SHP77 treated with DMSO at 0.1 percent for 48 hours (cell line): ENCODE results near the gene DAO.

Experiments used
- DNase-seq: peaks from one replicate; lab custom pipeline; 2025; lab: John Stamatoyannopoulos, UW

Gene DAO

GRCh38 chr12:108918960-108919642 lies 39.2 kb downstream of the DAO start:
- no peak for DNase-seq

DNA sequence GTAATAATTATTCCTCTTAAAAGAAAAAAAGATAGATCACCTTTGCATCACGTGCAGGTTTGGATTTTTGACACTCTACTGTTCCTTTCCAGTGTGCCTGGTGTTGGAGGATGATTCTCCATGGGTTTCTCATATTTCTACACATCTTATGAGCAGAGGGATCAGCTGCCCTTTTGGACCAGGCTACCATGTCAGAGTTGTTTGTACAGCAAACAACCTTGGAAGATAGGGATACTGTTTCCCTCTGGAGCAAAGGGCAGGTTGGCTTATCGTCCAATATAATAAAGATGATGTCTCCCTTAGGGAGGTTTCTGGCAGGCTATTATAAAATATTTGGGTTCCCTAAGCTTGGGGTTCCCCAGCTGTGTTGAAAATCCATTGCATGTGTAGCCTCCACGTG lies 42.1 kb downstream of the DAO start:
- DNase-seq: no peak

- DNase-seq: no peak
Measured at GRCh38 chr12:108922918-108923317, 43.0 kb downstream of the DAO start.

DNA sequence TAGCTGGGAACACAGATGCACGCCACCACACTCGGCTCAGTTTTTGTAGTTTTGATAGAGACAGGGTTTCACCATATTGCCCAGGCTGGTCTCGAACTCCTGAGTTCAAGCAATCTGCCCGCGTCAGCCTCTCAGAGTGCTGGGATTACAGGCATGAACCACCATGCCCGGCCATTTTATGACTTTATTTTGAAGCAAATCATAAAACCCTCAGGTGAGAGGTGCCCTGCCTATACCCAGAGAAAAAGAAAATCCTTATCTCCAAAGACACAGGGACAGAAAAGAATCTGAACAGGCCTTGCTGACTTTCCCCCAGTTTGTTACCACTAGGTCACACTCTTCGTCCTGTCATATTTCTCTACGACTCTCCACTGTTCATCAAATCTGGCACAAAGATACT lies 48.8 kb downstream of the DAO start:
- DNase-seq: no peak

GRCh38 chr12:108930155-108930554 lies 50.3 kb downstream of the DAO start:
- DNase-seq: no peak

- DNase-seq: no peak
Measured at GRCh38 chr12:108930756-108931155, 50.9 kb downstream of the DAO start.

- no peak for DNase-seq
Measured at GRCh38 chr12:108933949-108934348, 54.1 kb downstream of the DAO start.

- DNase-seq: no peak
Measured at GRCh38 chr12:108935159-108935763, 55.4 kb downstream of the DAO start.

DNA sequence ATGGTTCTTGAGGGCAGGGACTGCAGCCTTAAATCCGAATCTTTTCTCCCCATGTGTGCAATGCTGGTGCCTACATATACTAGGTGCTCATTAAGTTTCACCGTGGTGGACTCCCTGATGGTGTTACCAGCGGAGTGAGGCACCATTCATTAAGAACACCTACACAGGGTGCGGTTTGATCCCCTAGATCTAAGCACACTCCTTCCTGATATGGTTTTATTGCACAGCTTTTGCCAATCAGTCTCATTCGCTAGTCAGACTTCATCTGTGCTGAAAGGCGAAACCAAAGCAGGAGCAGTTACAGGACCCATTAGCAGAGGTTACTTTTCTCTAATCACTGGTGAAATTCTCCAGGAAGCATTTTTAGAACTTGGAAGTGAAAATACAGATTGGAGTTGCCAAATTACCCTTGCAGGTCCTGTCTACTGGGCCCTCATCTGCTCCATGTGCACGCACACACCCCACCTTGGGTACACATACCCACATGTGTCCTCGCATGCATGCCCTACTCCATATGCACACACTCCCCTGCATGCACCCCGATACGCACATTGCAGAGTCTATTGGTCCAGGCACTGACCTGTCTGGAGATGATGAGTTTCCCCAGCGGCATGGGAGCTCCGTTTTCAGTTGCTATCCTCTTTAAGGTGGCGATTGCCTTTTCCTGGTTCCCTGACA lies 58.5 kb downstream of the DAO start:
- no peak for DNase-seq

DNA sequence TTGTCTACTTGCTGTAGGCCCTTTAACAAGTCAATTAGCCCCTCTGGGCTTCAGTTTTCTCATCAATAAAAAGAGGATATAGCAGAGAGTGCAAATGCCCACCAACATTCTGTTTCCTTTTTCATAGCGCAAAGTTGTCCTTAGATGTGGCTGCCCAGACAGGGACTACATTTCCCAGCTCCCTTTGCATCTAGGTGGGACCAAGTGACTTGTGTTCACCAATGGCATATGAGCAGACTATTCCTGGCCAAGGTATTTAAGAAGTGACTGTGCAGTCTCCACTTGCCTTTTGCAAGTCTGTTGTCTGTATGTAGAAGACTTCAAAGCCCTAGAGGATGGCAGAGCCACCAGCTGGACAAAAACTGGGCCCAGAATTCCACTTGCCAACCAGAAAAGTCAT lies 59.7 kb downstream of the DAO start:
- no peak for DNase-seq

DNA sequence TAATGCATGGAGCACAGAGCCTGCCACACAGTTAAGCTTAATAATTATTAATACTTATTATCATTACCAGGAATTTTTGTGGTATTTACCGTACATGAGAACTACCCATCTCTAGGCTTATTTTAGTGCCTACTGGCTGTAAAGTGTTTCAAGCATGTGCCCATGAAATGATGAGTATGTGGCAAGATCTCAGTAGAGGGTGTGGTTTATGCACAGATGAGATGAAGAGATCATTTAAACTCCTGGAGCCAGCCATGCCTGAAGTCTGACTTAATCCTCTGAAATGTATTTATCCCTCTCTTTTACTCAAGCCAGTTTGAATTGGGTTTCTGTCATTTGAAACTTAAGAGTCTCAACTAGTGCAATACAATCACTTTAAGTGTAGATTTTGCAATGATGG lies 60.2 kb downstream of the DAO start:
- DNase-seq: no peak

DNA sequence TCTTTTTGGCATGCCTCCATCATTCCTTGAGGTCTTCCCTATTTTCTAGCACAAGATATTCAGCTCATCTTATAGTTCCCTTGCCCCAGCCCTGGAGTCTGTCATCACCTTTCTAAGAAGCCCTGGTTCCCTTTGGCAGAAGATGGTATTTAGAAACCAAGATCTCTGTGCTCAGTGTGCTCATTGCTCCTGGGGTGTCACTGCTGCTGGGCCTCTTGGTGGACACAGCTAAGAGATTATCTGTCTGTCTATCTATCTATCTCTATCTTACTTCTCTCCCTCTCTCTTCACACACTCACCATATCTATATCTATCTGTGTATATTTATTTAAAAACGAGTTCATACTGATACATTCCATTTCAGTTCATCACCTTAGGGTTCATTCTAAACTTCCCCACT lies 67.2 kb downstream of the DAO start:
- no peak for DNase-seq

GRCh38 chr12:108948367-108948766 lies 68.5 kb downstream of the DAO start:
- no peak for DNase-seq

DNA sequence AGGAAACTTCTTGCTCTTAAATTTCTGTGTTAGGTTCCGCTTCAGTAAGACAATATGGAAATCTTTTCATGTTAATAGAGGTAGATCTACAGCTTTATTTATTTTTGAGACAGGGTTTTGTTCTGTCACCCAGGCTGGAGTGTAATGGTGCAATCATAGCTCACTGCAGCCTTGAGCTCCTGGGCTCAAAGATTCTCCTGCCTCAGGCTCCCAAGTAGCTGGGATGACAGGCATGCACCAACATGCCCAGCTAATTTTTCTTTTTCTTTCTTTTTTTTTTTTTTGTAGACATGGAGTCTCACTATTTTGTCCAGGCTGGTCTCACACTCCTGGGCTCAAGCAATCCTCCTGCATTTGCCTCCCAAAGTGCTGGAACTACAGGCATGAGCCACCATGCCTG lies 70.1 kb downstream of the DAO start:
- no peak for DNase-seq
